Measurements from ENCODE around the gene SMC1A.

- no peak for TF ChIP-seq CTCF (conservative IDR thresholded peaks at IDR 0.05)
- TF ChIP-seq EZH2 (IDR thresholded peaks at IDR 0.05; ENCODE audit: low read depth): no peak
Observed at GRCh38 chrX:53449632-53450031, 27.2 kb upstream of the SMC1A start.

All from PC-9 (cell line).